Stomach (tissue), 9 donors: Measurements from ENCODE around the gene ACTG1. TPM values are rescaled to one million over a fixed set of nuclear protein-coding genes. Genes with fewer than 3 reads are reported as not detected.

Experiments
- DNase-seq, 2 donors: peaks; one replicate each; pipeline versions ENCODE4 v3.0.0 to v3.0.0-alpha.2; 2013 to 2019
- H3K27ac ChIP-seq, 5 donors: fragments of 200-600 bp in 4 of 5; sonication (generic) in 4 of 5; one replicate each; pipeline ENCODE4 v1.5.1; 2013 to 2019; ENCODE audit warnings: mild to moderate bottlenecking in 1 of 5, moderate library complexity in 1 of 5
- H3K27me3 ChIP-seq, 3 donors: fragments of 200-600 bp; sonication (generic); one replicate each; pipeline ENCODE4 v1.5.1; 2017 to 2019; ENCODE audit warnings: mixed run types in 1 of 3
- H3K36me3 ChIP-seq, 4 donors: fragments of 200-600 bp; sonication (generic); 1 replicate in 3 of 4; 2 replicates in 1 of 4; pipeline ENCODE4 v1.5.1; 2016 to 2019
- H3K4me1 ChIP-seq, 4 donors: fragments of 200-600 bp; sonication (generic); one replicate each; pipeline ENCODE4 v1.5.1; 2016 to 2019
- H3K4me3 ChIP-seq, 4 donors: fragments of 200-600 bp; sonication (generic) in 3 of 4; one replicate each; pipeline ENCODE4 v1.5.1; 2016 to 2019; ENCODE audit warnings: mild to moderate bottlenecking in 1 of 4
- H3K9me3 ChIP-seq, 4 donors: fragments of 200-600 bp; sonication (generic); one replicate each; pipeline ENCODE4 v1.5.1; 2016 to 2019
- EP300 ChIP-seq: sonication (generic); formaldehyde crosslinking; IDR thresholded peaks from one replicate; pipeline ENCODE4 v1.6.1; 2017; ENCODE audit warnings: antibody characterized with exemption
- POLR2A ChIP-seq, 4 donors: fragments of 450-650 bp; IDR thresholded peaks; one replicate each; pipeline ENCODE4 v1.6.1; 2016; ENCODE audit warnings: antibody characterized with exemption in 4 of 4, control low read depth in 2 of 4, mild to moderate bottlenecking in 1 of 4, moderate library complexity in 1 of 4
- POLR2AphosphoS5 ChIP-seq, 3 donors: sonication (generic); formaldehyde crosslinking; IDR thresholded peaks; one replicate each; pipeline ENCODE4 v1.6.1; 2016; ENCODE audit warnings: antibody characterized with exemption in 3 of 3
- WGBS, 5 donors: extraction: QIAGEN DNeasy Blood & Tissue Kit in 3 of 5; methylation state at CpG; one replicate each; pipeline versions ENCODE4 v1.1.5 to v1.1.7; 2013 to 2018; 5-methylcytosine and 5-hydroxymethylcytosine counted together
- intact Hi-C: fragments of 100-400 bp; cut with DNase I; formaldehyde crosslinking; loops from one replicate; pipeline ENCODE4 v1.15.1; 2023; ENCODE audit warnings: low total_unique reads
- polyA plus RNA-seq, 3 donors: library from polyadenylated mRNA; stranded (reverse); fragments of 200-250 nt; gene quantifications; one replicate each; pipeline ENCODE4 v1.2.3, GENCODE V29; 2013
- total RNA-seq, 5 donors: library from RNA; depleted of rRNA; stranded (reverse); fragments of >200 nt; gene quantifications; one replicate each; pipeline versions ENCODE4 v1.1.0 to v1.2.3, GENCODE V29; 2014 to 2016
- TF ChIP-seq, protein P1 (sequence below), 7 experiments: fragments of 450-650 bp in 4 of 7; fragments of 200-600 bp in 3 of 7; sonication (generic) in 3 of 7; IDR thresholded peaks; one replicate each; pipeline ENCODE4 v1.5.1; 2016 to 2019; ENCODE audit warnings: antibody characterized with exemption in 7 of 7, control low read depth in 2 of 7, mild to moderate bottlenecking in 1 of 7
- donor health status: healthy with polysubstance abuse.
- donor health status: Bipolar disorder and iron deficiency.
- donor health status: healthy.

ACTG1 gene
- total and polyA plus RNA-seq, 8 donors = 978 to 2,952 (median 1,922) TPM

DNA sequence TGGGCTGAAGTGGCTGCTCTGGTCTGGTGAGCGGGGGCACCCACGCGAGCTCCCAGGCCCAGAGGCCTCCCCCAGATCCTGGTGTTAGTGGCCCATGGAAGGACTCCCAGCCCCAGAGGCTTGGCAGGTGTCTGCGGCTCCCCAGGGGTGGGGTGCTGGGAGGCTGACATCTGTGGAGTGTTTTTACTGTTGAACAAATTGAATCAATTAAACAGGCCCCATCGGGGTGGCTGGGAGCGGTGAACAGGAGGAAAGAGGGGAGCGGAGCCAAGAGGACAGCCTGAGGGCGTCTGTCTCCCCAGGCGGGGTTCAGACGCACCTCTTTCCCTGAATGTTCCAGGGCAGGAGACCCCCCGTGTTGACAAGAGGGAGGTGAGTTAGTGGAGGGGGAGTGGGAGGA, 29.9 kb downstream of the ACTG1 start:
- WGBS, 5 donors = 70 to 84% (median 78%) methylated on average over 11 of the region's 11 CpGs
- peaks cover 36 to 61% (median 45%) of the 10 kb centered on the region in 4 donors for H3K4me1 ChIP-seq
- peak overlapping the region in 2 of 5 donors; percentile 2 to 12 for H3K27ac ChIP-seq
- no peaks in the 10 kb centered on the region for H3K9me3 ChIP-seq
- DNase-seq = no peak
- no peak for TF ChIP-seq EP300
- TF ChIP-seq POLR2A (IDR thresholded peaks at IDR 0.05) = no peak
- TF ChIP-seq POLR2AphosphoS5 (IDR thresholded peaks at IDR 0.05) = no peak
- TF ChIP-seq, protein P1, sequence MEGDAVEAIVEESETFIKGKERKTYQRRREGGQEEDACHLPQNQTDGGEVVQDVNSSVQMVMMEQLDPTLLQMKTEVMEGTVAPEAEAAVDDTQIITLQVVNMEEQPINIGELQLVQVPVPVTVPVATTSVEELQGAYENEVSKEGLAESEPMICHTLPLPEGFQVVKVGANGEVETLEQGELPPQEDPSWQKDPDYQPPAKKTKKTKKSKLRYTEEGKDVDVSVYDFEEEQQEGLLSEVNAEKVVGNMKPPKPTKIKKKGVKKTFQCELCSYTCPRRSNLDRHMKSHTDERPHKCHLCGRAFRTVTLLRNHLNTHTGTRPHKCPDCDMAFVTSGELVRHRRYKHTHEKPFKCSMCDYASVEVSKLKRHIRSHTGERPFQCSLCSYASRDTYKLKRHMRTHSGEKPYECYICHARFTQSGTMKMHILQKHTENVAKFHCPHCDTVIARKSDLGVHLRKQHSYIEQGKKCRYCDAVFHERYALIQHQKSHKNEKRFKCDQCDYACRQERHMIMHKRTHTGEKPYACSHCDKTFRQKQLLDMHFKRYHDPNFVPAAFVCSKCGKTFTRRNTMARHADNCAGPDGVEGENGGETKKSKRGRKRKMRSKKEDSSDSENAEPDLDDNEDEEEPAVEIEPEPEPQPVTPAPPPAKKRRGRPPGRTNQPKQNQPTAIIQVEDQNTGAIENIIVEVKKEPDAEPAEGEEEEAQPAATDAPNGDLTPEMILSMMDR (IDR thresholded peaks at IDR 0.05) = no peak
- intact Hi-C loops = loop anchor here (10.0 kb wide), 3 partner anchors 48 to 178 kb away; no protein-coding TSS in a partner anchor
- H3K4me3 ChIP-seq = no peak overlapping the region
- no peaks in the 10 kb centered on the region for H3K36me3 ChIP-seq
- H3K27me3 ChIP-seq = peaks cover 0 to 32% (median 3%) of the 10 kb centered on the region in 3 donors

DNA sequence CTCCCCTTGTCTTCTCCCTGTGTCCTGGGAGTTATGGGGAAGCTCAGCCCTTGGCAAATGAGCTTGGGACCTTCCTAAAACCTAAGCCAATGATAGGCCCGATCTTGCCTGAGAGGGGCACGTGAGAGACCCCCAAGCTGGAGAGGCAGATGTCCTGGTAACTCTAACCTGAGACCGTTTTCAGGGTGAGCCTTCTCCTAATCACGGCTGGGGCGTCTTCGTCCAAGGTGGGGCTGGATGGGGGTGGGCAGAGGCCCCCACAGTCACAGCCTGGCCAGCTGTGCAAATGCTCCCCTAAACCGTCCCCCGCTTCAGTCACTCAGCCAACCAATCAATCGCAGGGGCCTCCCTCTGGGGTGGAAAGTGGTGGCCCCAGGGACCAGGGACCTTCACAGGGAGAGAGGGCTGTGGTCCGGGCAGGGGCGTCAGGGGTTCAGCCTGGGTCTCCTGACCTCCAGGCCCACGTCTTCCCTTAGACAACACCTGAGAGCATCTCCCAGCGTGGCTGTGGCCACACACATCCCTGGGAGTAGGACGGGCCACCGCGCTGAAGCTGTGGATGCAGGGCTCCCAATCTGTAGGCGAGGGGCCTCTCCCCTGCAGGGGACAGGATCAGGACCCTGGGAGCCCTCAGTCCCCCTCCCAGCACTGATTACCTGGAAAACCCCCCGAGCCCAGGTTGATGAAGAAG, 30.6 kb downstream of the ACTG1 start:
- intact Hi-C loops = loop anchor here (10.0 kb wide), 3 partner anchors 47 to 177 kb away; no protein-coding TSS in a partner anchor
- no peak for DNase-seq
- TF ChIP-seq POLR2A (IDR thresholded peaks at IDR 0.05) = no peak
- no peak for TF ChIP-seq POLR2AphosphoS5 (IDR thresholded peaks at IDR 0.05)
- no peak for TF ChIP-seq EP300
- TF ChIP-seq, protein P1 (IDR thresholded peaks at IDR 0.05) = no peak
- WGBS, 5 donors = 59 to 69% (median 67%) methylated on average over 15 to 18 of the region's 18 CpGs
- Histone ChIP-seq H3K27ac (peak overlapping the region in 3 of 5 donors; percentile 2 to 67 (median 23)), H3K4me3 (peak overlapping the region; percentile 55 to 60 (median 56)), H3K27me3 (peaks cover 0 to 32% (median 3%) of the 10 kb centered on the region in 3 donors), H3K4me1 (peaks cover 31 to 54% (median 40%) of the 10 kb centered on the region in 4 donors), H3K36me3 (no peaks in the 10 kb centered on the region), H3K9me3 (no peaks in the 10 kb centered on the region)

DNA sequence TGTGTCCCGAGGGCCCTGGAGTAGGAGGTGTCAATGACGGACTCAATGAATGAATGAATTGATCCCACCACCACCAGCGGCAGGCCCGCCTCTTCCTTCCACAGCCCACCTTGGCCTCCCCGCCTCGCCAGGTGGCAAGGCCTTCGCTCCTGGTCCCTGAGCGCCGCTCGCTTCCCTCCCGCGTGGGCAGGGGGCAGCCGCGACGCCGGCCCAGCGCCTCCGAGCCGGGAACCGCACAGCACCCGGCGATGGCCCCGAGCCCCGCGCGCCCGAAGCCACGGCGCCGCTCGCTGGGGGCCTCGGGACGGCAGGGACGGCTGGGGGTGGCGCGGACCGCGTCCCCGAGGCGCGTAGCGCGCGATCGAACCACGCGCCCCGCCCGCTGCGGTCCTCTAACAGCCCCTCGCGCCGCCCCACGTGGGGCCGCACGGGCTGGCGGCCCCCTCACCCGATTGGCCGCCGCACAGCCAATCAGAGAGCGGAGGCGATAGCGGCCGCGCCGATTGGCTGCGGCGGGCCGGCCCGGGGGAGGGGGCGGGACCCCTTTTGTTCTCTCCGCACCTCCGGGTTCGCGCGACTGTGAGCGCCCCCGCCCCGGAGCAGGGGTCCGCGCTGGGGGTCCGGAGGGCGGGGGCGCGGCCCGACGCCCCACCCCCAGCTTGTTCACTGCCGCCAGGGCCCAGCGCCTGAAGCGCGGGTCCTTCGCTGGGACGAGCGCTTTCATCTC, 31.4 kb downstream of the ACTG1 start:
- DNase-seq = peak; percentile 78 to 95
- Histone ChIP-seq H3K9me3 (no peaks in the 10 kb centered on the region), H3K36me3 (no peaks in the 10 kb centered on the region), H3K27me3 (peaks cover 0 to 32% (median 3%) of the 10 kb centered on the region in 3 donors), H3K4me1 (peaks cover 31 to 54% (median 39%) of the 10 kb centered on the region in 4 donors), H3K4me3 (peak overlapping the region; percentile 55 to 60 (median 56)), H3K27ac (peak overlapping the region in 2 of 5 donors; percentile 23 to 67)
- intact Hi-C loops = loop anchor here (10.0 kb wide), 3 partner anchors 46 to 176 kb away; no protein-coding TSS in a partner anchor
- TF ChIP-seq, protein P1 (IDR thresholded peaks at IDR 0.05) = no peak
- no peak for TF ChIP-seq POLR2AphosphoS5 (IDR thresholded peaks at IDR 0.05)
- TF ChIP-seq EP300 = no peak
- no peak for TF ChIP-seq POLR2A (IDR thresholded peaks at IDR 0.05)
- WGBS, 5 donors = 5 to 34% (median 11%) methylated on average over 16 to 94 of the region's 94 CpGs
